ENCODE data around the gene TPX2.

Gene TPX2

GRCh38 chr20:31833931-31834521 lies 94.9 kb downstream of the TPX2 start:
- no peak for DNase-seq
- ATAC-seq = no peak

- DNase-seq = no peak
- no peak for ATAC-seq
These were observed 96.5 kb downstream of the TPX2 start for GRCh38 chr20:31835554-31835953.

- peak; percentile 38 for ATAC-seq
- peak; percentile 46 for DNase-seq
These were observed 97.1 kb downstream of the TPX2 start for GRCh38 chr20:31835977-31836852.

- ATAC-seq = no peak
These were observed 97.9 kb downstream of the TPX2 start for GRCh38 chr20:31836853-31837608.

GRCh38 chr20:31837896-31838397 lies 98.9 kb downstream of the TPX2 start:
- DNase-seq (no peak), ATAC-seq (no peak)

More at GRCh38 chr20:31836853-31837608, 97.9 kb downstream of the TPX2 start:
- no peak for DNase-seq

GRCh38 chr20:31838646-31839292 lies 99.7 kb downstream of the TPX2 start:
- ATAC-seq (no peak), DNase-seq (no peak)

GRCh38 chr20:31839782-31840487 lies 100.8 kb downstream of the TPX2 start:
- DNase-seq (no peak), ATAC-seq (no peak)

GRCh38 chr20:31840906-31841816 lies 102.1 kb downstream of the TPX2 start:
- ATAC-seq (no peak), DNase-seq (no peak)

GRCh38 chr20:31841928-31842327 lies 102.8 kb downstream of the TPX2 start:
- no peak for DNase-seq

GRCh38 chr20:31842471-31843157 lies 103.5 kb downstream of the TPX2 start:
- no peak for ATAC-seq
- DNase-seq = no peak

More at GRCh38 chr20:31841928-31842327, 102.8 kb downstream of the TPX2 start:
- no peak for ATAC-seq

GRCh38 chr20:31843288-31843687 lies 104.2 kb downstream of the TPX2 start:
- DNase-seq = no peak
- no peak for ATAC-seq

- no peak for ATAC-seq
These were observed 104.8 kb downstream of the TPX2 start for GRCh38 chr20:31843881-31844280.

GRCh38 chr20:31844737-31845299 lies 105.7 kb downstream of the TPX2 start:
- ATAC-seq (no peak), DNase-seq (no peak)

More at GRCh38 chr20:31843881-31844280, 104.8 kb downstream of the TPX2 start:
- DNase-seq = no peak

GRCh38 chr20:31845300-31845863 lies 106.3 kb downstream of the TPX2 start, which contains the start of gene FOXS1:
Gene FOXS1 (minus strand): TSS chr20:31845604. CDS start chr20:31845542, 62 bp downstream.
- DNase-seq = no peak
- ATAC-seq = no peak

GRCh38 chr20:31846793-31847138 lies 107.7 kb downstream of the TPX2 start:
- no peak for ATAC-seq
- no peak for DNase-seq

- DNase-seq (no peak), ATAC-seq (no peak)
These were observed 109.3 kb downstream of the TPX2 start for GRCh38 chr20:31848088-31848999.

- DNase-seq (no peak), ATAC-seq (no peak)
These were observed 110.3 kb downstream of the TPX2 start for GRCh38 chr20:31849306-31849930.

Measured in stimulated activated naive CD8-positive, alpha-beta T cell treated with anti-CD3 and anti-CD28 coated beads, Interleukin-15, Interleukin-2, amounts not matched to agents 100 U/mL and 50 U/mL, for 24 hours (primary cell).